ENCODE results near the gene HECW1. TPM values are rescaled to one million over a fixed set of nuclear protein-coding genes. Genes with fewer than 3 reads are reported as not detected.

HECW1 gene
- total and polyA plus RNA-seq, 2 of the 13 experiments (the other 11 are each of a cell fraction or from before 2014, with no cell fraction given) = not detected

- TF ChIP-seq ZBTB38 (CRISPR knock-in tag; IDR thresholded peaks at IDR 0.05) (no peak), RBFOX2 (IDR thresholded peaks at IDR 0.05; ENCODE audit: low read depth, low read length) (no peak), CREB3 (CRISPR knock-in tag; IDR thresholded peaks at IDR 0.05) (no peak), ZIK1 (CRISPR knock-in tag; IDR thresholded peaks at IDR 0.05; ENCODE audit: borderline replicate concordance, low read depth) (no peak), SYNCRIP (IDR thresholded peaks at IDR 0.05; ENCODE audit: insufficient read depth, low read depth, low read length) (no peak), ATF7-NPFF (CRISPR knock-in tag; IDR thresholded peaks at IDR 0.05; ENCODE audit: low read depth) (no peak), MAF1 (CRISPR knock-in tag; IDR thresholded peaks at IDR 0.05; ENCODE audit: borderline replicate concordance) (no peak), ZNF879 (CRISPR knock-in tag; IDR thresholded peaks at IDR 0.05) (no peak)
Observed at GRCh38 chr7:43164757-43165156, 52.3 kb downstream of the HECW1 start (continued).

- no peak overlapping the region for H3K4me2 ChIP-seq (ENCODE audit: low read depth, low read length)
- no peaks in the 10 kb centered on the region; a peak in 1 of 5 replicates for H3K27me3 ChIP-seq (ENCODE audit: control insufficient read depth in 1 of 2, insufficient read depth in 2 of 2, low read length in 2 of 2)
- intact Hi-C loops (cut with micrococcal nuclease; ENCODE audit: unreplicated experiment) (no loop called here), in situ Hi-C loops (cut with HindIII; ENCODE audit: extremely low pct_ligation_motif_present, low pct_unique_long_range_greater_than_20kb) (no loop called here)
- H3K36me3 ChIP-seq (replicated peaks in 1 of 2; ENCODE audit: control insufficient read depth in 1 of 2, insufficient read depth in 2 of 2, low read length in 2 of 2) = no peaks in the 10 kb centered on the region
- FAIRE-seq = no peak
- H3K9ac ChIP-seq (ENCODE audit: insufficient read depth, low read depth, low read length) = no peak overlapping the region
- no peaks in the 10 kb centered on the region for H3K9me3 ChIP-seq (ENCODE audit: low read length)
- no peak for ATAC-seq
- no peaks in the 10 kb centered on the region for H3K4me1 ChIP-seq (ENCODE audit: insufficient read depth, low read length)
- H3K4me3 ChIP-seq (replicated peaks in 1 of 3; ENCODE audit: insufficient read depth in 1 of 3, low read depth in 2 of 3, low read length in 3 of 3) = no peak overlapping the region
- ChIA-PET CTCF (ENCODE audit: low intra/inter-chr PET ratio, low total read pairs) (no interaction called here), POLR2A (no interaction called here)
- BruUV-seq (replicated peaks) = no TSS peak
- no peak overlapping the region for H2AFZ ChIP-seq (ENCODE audit: low read length)
- TF ChIP-seq ZNF510 (CRISPR knock-in tag; IDR thresholded peaks at IDR 0.05; ENCODE audit: low read depth) = no peak
- TF ChIP-seq RERE (CRISPR knock-in tag; IDR thresholded peaks at IDR 0.05; ENCODE audit: low read depth) = no peak
- no peak for TF ChIP-seq ATF3 (CRISPR knock-in tag; IDR thresholded peaks at IDR 0.05)
- TF ChIP-seq PLRG1 (conservative IDR thresholded peaks at IDR 0.05) = no peak
- no peak for TF ChIP-seq NCOA2 (CRISPR knock-in tag; IDR thresholded peaks at IDR 0.05)
- TF ChIP-seq NFATC3 (CRISPR knock-in tag; IDR thresholded peaks at IDR 0.05) = no peak
- no peak for TF ChIP-seq ONECUT2 (CRISPR knock-in tag; IDR thresholded peaks at IDR 0.05)
- TF ChIP-seq MYPOP (CRISPR knock-in tag; IDR thresholded peaks at IDR 0.05) = no peak
- TF ChIP-seq FOXO1 (CRISPR knock-in tag; IDR thresholded peaks at IDR 0.05) = no peak
- no peak for TF ChIP-seq ZBTB7A (CRISPR knock-in tag; IDR thresholded peaks at IDR 0.05)
- TF ChIP-seq ZNF777 (CRISPR knock-in tag; IDR thresholded peaks at IDR 0.05) = no peak
- no peak overlapping the region for H3K27ac ChIP-seq (ENCODE audit: extremely low read length, insufficient read depth, low read length)
- WGBS (ENCODE audit: low lambda C conversion rate) = 0% methylated on average over 1 of the region's 3 CpGs
- no peaks in the 10 kb centered on the region for H3K79me2 ChIP-seq (ENCODE audit: insufficient read depth, low read length)
- H4K20me1 ChIP-seq (ENCODE audit: insufficient read depth, low read length) = no peaks in the 10 kb centered on the region
- no peak for DNase-seq (ENCODE audit: low spot score)
Observed at GRCh38 chr7:43166686-43167085, 54.2 kb downstream of the HECW1 start.

All from HepG2 (cell line).